A549 treated with Mapracorat at 1 μM for 4 hours (cell line): ENCODE measurements around the gene TJP1. TPM values are rescaled to one million over a fixed set of nuclear protein-coding genes. Genes with fewer than 3 reads are reported as not detected.

Experiments used
- total RNA-seq: library from RNA; stranded (reverse); fragments of 200-300 nt; extraction: Qiagen RNA extraction; gene quantifications from 5 replicates; pipeline ENCODE4 v1.2.3, GENCODE V29; 2022

TJP1 gene
- 63.0 to 77.4 TPM (median 72.4 TPM) in 5 replicates for total RNA-seq

DNA sequence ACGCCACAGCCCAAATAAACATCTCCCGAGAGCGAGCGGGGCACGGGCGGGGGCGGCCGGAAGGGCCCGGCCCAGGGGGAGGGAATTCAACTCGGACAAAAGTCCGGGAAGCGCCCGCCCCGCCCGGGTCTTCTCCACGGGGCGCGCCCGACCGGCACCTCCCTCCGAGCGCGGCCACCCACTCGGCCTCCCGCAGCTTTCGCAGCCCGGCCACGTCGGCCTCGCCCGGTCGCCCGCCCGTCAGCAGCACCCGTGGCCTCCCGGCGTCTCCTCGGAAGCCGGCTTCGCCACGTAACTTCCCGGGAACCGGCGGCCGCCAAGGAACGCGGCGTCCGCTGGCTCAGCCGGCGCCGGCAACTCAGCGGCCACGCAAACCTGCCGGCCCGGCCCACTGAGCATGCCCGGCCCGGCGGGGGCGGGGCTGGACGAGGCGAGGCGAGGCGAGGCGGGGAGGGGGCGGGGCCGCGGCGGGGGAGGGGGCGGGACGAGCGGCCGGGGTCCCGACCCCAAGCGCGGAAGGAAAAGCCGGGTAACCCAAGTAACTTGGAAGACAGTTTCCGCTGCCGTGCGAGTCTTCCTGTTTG lies at the start of gene TJP1:
TJP1 (minus strand) TSS at position 369 of the 584 bp plus-strand sequence. CDS start 440 bp downstream, outside the sequence.

